NCI-H1105 treated with DMSO at 0.1 percent for 48 hours (cell line): ENCODE measurements around the gene FAF1.

Source experiments
- DNase-seq: peaks from one replicate; lab custom pipeline; 2025; lab: John Stamatoyannopoulos, UW

FAF1 gene

GRCh38 chr1:50488876-50489275 is 471.2 kb downstream of the FAF1 start:
- no peak for DNase-seq

DNA sequence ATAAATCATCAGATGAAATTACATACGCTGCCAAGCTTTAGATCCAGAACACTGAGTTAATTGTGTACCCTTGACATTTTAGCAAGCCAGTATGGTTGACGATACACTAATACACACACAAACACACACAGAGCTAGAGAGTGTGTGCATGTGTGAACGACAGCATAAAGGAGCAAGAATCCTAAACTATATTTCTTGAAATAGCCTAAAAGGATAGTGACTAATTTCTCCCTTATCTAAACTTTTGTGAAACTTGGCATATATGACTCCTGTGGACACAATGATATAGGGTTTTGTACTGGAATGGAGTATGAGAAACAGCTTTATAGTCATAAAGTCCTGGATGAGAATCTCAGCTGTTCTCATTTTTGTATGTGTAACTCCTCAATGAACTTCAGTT is 471.7 kb downstream of the FAF1 start:
- no peak for DNase-seq

DNA sequence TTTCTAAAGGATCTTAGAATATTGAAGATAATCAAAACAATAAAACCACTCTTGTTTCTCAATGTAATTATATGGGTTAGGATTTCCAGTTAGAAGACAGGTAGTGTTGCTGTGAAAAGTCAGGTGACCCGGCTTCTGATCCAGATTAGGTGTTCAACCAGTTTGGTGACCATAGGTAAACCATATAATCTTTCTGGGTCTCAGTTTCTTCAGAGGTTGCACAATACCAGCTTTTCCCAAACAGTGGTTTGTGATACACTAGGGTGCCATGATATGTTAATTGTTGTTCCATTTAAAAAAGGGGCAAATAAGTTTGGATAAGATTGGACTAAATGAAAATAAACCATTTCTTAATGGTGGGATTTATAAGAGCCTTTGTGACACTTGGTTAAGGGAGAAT is 472.3 kb downstream of the FAF1 start:
- DNase-seq: no peak

GRCh38 chr1:50481142-50481736 is 478.8 kb downstream of the FAF1 start:
- no peak for DNase-seq

- no peak for DNase-seq
Observed at GRCh38 chr1:50476800-50477199, 483.3 kb downstream of the FAF1 start.

DNA sequence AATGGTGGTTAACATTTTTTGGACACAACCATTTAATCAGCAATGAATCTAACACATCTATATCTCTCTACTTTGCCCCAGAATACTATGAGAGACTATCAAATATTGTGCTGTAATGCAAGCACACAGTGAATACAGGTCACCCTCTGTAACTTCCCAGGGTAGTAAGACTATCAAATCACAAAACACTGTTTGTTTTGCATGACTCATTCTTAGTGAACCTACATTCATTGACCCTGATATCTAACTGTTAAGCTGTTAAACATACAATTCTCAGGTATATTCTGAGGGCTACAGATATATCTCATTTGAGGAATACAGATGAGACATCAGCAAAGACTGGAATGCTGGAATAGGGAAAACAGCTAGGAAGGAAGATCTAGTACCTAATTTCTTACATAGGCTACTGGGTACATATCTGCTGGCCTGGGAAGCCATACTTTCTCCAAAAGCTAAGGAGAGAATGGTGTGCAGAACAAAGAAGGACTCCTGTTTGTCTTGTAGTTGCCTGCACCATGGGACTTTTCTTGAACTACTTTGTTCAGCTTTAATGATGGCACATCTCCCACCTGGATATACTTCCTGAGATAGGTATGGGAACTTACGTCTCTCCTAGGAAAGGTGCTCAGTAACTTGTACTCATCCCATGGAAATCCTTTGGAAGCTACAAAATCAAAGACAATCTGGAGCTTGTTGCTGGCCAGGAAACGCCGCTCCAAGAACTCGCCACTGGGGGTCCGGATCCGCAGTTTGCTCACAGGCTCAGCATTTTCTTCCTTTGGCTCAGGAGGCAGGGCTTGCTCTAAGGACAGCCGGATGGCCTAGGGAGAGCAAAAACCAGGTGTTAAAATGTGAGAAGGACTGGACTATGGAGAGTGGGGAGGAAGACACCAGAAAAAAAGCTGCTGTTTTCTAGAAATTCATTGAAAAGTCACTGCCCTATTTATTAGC is 484.9 kb downstream of the FAF1 start:
- no peak for DNase-seq

GRCh38 chr1:50473513-50473912 is 486.6 kb downstream of the FAF1 start:
- DNase-seq: no peak

GRCh38 chr1:50471967-50472366 is 488.1 kb downstream of the FAF1 start:
- no peak for DNase-seq

GRCh38 chr1:50462964-50463363 is 497.1 kb downstream of the FAF1 start:
- DNase-seq: no peak

- DNase-seq: no peak
Observed at GRCh38 chr1:50458507-50458906, 501.6 kb downstream of the FAF1 start.

DNA sequence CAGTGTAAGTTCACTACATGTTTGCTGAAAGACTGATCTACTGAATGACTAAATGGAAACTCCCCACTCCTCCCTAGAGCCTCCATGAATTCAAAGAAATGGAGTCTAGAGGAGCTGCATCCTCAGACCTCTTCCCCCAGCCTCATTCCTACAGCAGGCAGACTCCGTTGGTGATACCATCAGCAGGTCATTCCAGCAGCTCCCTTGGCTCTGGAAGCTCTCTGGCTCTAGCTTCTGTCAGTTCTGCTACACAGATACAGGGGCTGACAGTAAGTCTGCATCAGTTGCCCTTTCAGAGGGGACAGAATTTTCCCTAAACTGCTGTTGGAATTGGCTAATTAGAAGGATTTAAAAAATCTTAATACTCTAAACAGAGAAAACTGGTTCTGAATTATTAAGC is 505.2 kb downstream of the FAF1 start:
- no peak for DNase-seq

GRCh38 chr1:50453266-50453665 is 506.8 kb downstream of the FAF1 start:
- DNase-seq: peak; percentile 25

DNA sequence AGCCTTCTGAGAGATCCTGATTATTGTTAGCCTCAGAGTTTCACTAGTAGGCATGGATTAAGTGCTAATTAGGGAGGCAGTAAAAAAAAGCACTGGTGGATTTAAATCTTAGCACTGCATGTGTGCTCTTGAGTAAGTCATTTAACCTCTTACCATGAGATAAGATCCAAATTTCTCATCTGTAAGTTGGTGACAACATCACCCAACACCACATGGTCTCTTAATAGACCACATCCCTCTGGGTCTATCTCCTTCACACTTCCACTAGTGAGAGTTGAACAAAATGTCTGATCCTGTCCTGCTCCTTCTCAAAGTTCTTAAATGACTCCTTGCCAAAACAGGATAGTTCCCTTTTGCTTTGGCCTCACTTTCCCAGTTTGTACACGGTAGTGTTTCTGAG is 507.4 kb downstream of the FAF1 start:
- DNase-seq: no peak

DNA sequence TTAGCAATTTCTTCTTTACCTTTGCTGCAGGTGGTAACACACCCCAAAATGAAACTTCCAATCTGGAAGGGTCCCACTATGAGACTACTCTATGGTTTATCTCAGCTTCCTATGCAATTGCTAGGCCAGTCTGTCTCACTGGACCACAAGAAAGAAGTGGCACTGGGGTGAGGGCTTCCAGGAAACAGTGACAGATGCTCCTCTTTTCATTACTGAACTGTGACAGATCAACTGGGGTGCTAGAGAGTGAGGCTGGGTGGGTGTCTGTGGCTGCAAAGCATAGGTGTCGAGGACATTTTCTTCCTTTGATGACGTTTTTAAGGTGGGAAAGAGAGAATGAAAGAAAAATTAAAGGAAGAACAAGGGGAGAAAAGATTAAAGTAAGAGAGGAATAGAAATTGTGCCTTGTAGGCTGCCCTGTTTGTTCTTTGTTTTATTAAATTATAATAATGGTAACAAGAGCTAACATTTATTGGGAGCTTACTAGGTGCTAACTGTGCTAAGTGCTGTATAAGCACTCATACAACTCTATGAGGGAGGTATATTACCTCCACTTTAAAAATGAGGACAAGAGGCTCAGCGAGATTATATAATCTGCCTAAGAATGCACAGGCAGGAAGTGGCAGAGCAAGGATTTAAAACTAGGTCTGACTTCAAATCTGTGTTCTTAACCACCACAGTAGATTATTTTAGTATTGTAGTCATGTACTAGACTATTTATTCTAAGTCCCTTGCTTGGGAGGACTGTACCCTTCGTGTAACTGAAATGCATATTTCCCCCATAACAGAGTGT is 509.0 kb downstream of the FAF1 start:
- no peak for DNase-seq

DNA sequence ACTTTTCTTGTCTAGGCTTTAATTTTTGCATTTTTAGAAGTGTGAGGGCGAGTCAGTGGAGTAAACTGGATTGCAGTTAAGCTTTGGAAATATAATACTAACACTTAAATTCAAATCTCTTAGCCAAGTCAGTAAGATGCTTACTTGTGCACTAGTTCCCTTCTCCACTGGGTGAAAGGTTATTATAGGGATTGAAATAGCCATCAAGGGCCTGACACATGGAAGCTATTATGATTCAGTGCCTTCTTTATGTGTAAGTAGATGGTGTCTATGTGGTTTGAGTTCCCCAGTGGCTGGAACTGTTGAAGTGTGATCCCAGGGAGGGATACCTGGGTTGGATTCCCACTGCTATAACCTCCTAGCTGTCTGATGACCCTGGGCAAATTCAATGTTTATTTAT is 512.1 kb downstream of the FAF1 start:
- DNase-seq: no peak

DNA sequence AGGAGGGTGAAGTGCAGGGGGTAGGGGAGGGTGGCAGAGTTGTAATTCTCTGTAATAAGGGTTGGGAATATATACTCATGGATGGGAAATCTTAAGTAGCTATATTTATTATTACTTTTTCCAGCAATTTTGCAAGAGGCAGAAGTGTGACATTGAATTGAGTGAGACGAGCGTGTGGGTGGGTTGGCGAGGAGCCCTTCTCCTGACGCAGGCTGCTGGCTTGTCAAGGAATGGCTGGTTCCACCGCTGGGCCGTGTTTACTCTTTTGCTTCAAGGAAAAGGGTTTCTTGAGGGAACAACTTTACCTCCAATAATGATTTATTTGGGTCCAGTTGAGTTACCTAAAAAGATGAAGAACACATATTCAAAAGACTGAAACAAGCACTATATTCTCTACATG is 518.9 kb downstream of the FAF1 start:
- no peak for DNase-seq

- DNase-seq: no peak
Observed at GRCh38 chr1:50438945-50439344, 521.1 kb downstream of the FAF1 start.

GRCh38 chr1:50436489-50436888 is 523.6 kb downstream of the FAF1 start:
- DNase-seq: no peak

DNA sequence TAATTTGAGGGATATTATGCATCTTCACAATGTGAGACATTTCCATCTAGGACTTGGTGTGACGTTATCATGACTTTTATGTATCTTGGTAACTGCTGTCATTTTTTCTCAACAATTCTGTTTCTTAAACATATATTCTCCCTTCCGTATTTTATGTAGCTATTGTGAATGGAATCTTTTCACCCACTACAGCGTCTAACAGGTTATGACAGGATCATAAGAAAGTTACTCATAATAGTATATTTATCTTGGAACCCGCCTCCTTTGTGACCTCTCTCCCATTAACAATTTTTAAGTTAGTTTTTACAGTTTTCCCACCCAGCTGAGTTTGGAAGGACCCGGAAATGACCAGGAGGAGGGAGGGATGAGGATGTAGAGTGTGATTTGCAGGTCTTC is 530.1 kb downstream of the FAF1 start:
- DNase-seq: no peak

GRCh38 chr1:50427818-50428779 is 532.0 kb downstream of the FAF1 start:
- DNase-seq: no peak

DNA sequence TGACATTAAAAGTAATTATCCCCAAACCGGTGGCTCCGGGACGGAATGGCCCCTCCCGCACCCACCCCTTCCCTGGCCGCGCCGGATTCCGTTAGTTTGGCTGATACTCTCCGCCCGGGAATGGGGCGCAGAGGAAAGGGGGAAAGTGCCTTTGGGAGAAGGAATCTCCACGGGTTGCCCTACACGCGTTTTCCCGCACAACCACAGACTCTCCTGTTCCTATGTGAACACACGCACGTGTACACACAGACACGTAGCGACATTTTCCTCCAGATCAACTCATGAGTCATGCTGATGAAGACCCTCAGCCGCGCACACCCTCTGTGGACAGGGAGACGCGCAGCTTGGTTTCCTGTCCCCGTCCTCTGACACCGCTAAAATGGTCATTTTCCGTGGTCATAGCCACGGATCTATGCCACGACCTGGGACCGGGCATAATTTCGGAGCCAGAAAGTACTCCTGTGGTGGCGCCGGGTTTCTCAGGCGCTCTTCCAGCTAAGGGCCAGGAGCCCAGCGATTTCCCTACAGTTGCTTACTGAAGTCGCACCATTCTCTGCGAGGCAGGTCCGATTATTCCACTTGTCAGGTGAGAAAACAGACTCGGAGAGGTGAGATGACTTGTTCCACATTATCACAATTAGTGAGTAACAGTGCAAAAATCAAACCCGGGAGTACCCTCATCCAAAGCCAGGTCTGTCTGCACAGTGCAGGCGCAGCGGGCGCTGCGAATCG is 532.8 kb downstream of the FAF1 start:
- DNase-seq: no peak
